GM21515 (cell line): ENCODE measurements around the gene DDHD1.
A peak's percentile ranks its signal among the peaks of the same experiment; 100 is the strongest.
"Not testable (repeated sequence)": the region's sequence is repeated elsewhere in the genome, so short reads cannot be mapped to it uniquely, and the experiment has no call there.

Source experiments
- ATAC-seq: cut with Tn5 transposase; IDR thresholded peaks from one replicate; pipeline ENCODE4 v1.9.1; 2021; ENCODE audit not compliant: unreplicated experiment

Gene DDHD1

GRCh38 chr14:53152887-53153701 lies at the start of gene DDHD1:
DDHD1 (minus strand) TSS chr14:53153323; CDS start chr14:53153098, 225 bp downstream.
- ATAC-seq, result peak; percentile 68

GRCh38 chr14:53195949-53196348 lies 42.8 kb upstream of the DDHD1 start:
- ATAC-seq, result no peak

GRCh38 chr14:53193193-53193592 lies 40.1 kb upstream of the DDHD1 start:
- ATAC-seq, result no peak

- ATAC-seq, result no peak
These were observed 39.1 kb upstream of the DDHD1 start for GRCh38 chr14:53192052-53192760.

- ATAC-seq, result peak; percentile 46
These were observed 37.8 kb upstream of the DDHD1 start for GRCh38 chr14:53190938-53191337.

- no peak for ATAC-seq
These were observed 34.9 kb upstream of the DDHD1 start for GRCh38 chr14:53187921-53188463.

- ATAC-seq, result no peak
These were observed 33.4 kb upstream of the DDHD1 start for GRCh38 chr14:53186532-53186931.

GRCh38 chr14:53183611-53184010 lies 30.5 kb upstream of the DDHD1 start:
- ATAC-seq, result no peak

- ATAC-seq, result no peak
These were observed 29.9 kb upstream of the DDHD1 start for GRCh38 chr14:53183056-53183455.

- not testable (repeated sequence) for ATAC-seq
These were observed 28.4 kb upstream of the DDHD1 start for GRCh38 chr14:53181463-53182081.

GRCh38 chr14:53180272-53181221 lies 27.4 kb upstream of the DDHD1 start:
- no peak for ATAC-seq

GRCh38 chr14:53179486-53180005 lies 26.4 kb upstream of the DDHD1 start:
- ATAC-seq, result not testable (repeated sequence)

GRCh38 chr14:53175375-53175774 lies 22.3 kb upstream of the DDHD1 start:
- ATAC-seq, result no peak

GRCh38 chr14:53174918-53175317 lies 21.8 kb upstream of the DDHD1 start:
- no peak for ATAC-seq

GRCh38 chr14:53168786-53169185 lies 15.7 kb upstream of the DDHD1 start:
- no peak for ATAC-seq

- ATAC-seq, result no peak
These were observed 14.6 kb upstream of the DDHD1 start for GRCh38 chr14:53167602-53168328.

- ATAC-seq, result no peak
These were observed 8.8 kb upstream of the DDHD1 start for GRCh38 chr14:53161758-53162435.

- no peak for ATAC-seq
These were observed 3.1 kb upstream of the DDHD1 start for GRCh38 chr14:53156238-53156637.

GRCh38 chr14:53153702-53154112 lies 584 bp upstream of the DDHD1 start:
- no peak for ATAC-seq
